Endothelial cell of umbilical vein (primary cell): Measurements from ENCODE around the gene CACNA1C. TPM values are rescaled to one million over a fixed set of nuclear protein-coding genes. Genes with fewer than 3 reads are reported as not detected.
A peak's percentile ranks its signal among the peaks of the same experiment; 100 is the strongest.

Experiments used
- BruUV-seq: library from RNA; stranded (reverse); fragments of 400-500 nt; replicated peaks from 2 replicates; lab custom pipeline; 2021; lab: Mats Ljungman, UMichigan
- CTCF ChIA-PET: fragments of 300-600, 350-600 bp; sonication (Branson Sonifier 250); formaldehyde crosslinking; loops from one replicate; lab custom pipeline; 2021; ENCODE audit warnings: antibody characterized with exemption, inconsistent platforms; lab: Charles Lee
- POLR2A ChIA-PET: fragments of 300-600, 350-600 bp; sonication (Branson Sonifier 250); formaldehyde crosslinking; loops from one replicate; lab custom pipeline; 2021; ENCODE audit warnings: antibody characterized with exemption, inconsistent platforms; lab: Charles Lee
- DNase-seq: peaks from one replicate; pipeline ENCODE4 v3.0.0-alpha.2; 2011; ENCODE audit warnings: low read depth, low spot score
- FAIRE-seq: peaks from 2 replicates; lab custom pipeline; 2011; peaks lifted over from hg19 to GRCh38; lab: Jason Lieb, UNC
- H2AFZ ChIP-seq: 2 replicates; pipeline ENCODE4 v1.6.0; 2012; ENCODE audit warnings: low read depth, low read length, control low read depth, inconsistent platforms
- H3K27ac ChIP-seq: 2 replicates; pipeline ENCODE4 v1.5.1; 2011; ENCODE audit warnings: low read depth, mild to moderate bottlenecking, control low read depth, low read length, moderate library complexity; ENCODE audit not compliant: insufficient read depth
- H3K27me3 ChIP-seq, 2 experiments: 2 replicates each; pipeline versions ENCODE4 v1.6.0 to v1.6.1; 2011; ENCODE audit warnings: low read length in 2 of 2, mixed read lengths in 1 of 2; ENCODE audit not compliant: control insufficient read depth in 2 of 2, insufficient read depth in 2 of 2
- H3K36me3 ChIP-seq, 2 experiments: 2 replicates in 1 of 2; 3 replicates in 1 of 2; pipeline ENCODE4 v1.5.1; 2011; ENCODE audit warnings: low read length in 2 of 2, mild to moderate bottlenecking in 1 of 2, moderate library complexity in 1 of 2; ENCODE audit not compliant: control insufficient read depth in 2 of 2, insufficient read depth in 2 of 2; ENCODE audit errors: extremely low read depth in 1 of 2
- H3K4me1 ChIP-seq: 3 replicates; pipeline ENCODE4 v1.5.1; 2011; ENCODE audit warnings: mild to moderate bottlenecking, low read length; ENCODE audit not compliant: control insufficient read depth, insufficient read depth; ENCODE audit errors: extremely low read depth
- H3K4me2 ChIP-seq: 2 replicates; pipeline ENCODE4 v1.6.1; 2011; ENCODE audit warnings: low read length, control low read depth, mixed read lengths; ENCODE audit not compliant: insufficient read depth
- H3K4me3 ChIP-seq, 3 experiments: fragments of 200-600 bp in 1 of 3; sonication (generic), shearing (Covaris generic) in 1 of 3; replicated peaks in 1 of 3; 2 replicates each; pipeline ENCODE4 v1.5.1; 2011 to 2016; ENCODE audit warnings: control low read depth in 3 of 3, low read length in 3 of 3, mild to moderate bottlenecking in 2 of 3, inconsistent platforms in 1 of 3, low read depth in 1 of 3, moderate library complexity in 1 of 3; ENCODE audit not compliant: insufficient read depth in 1 of 3
- H3K79me2 ChIP-seq: 2 replicates; pipeline ENCODE4 v1.6.0; 2012; ENCODE audit warnings: low read length, inconsistent platforms; ENCODE audit not compliant: control insufficient read depth, insufficient read depth
- H3K9ac ChIP-seq: replicated peaks from 2 replicates; pipeline ENCODE3; 2011; ENCODE audit warnings: low read length, control low read depth; ENCODE audit not compliant: insufficient read depth; ENCODE audit errors: extremely low read depth
- H3K9me1 ChIP-seq: replicated peaks from 3 replicates; pipeline ENCODE4 v1.6.0; 2011; ENCODE audit warnings: mild to moderate bottlenecking, low read length; ENCODE audit not compliant: control insufficient read depth, insufficient read depth; ENCODE audit errors: extremely low read depth
- H3K9me3 ChIP-seq: replicated peaks from 2 replicates; pipeline ENCODE4 v1.5.1; 2012; ENCODE audit warnings: low read length, inconsistent platforms; ENCODE audit not compliant: control insufficient read depth, insufficient read depth
- H4K20me1 ChIP-seq: replicated peaks from 2 replicates; pipeline ENCODE3; 2011; ENCODE audit warnings: mild to moderate bottlenecking, low read length; ENCODE audit not compliant: control insufficient read depth, insufficient read depth; ENCODE audit errors: extremely low read depth
- CTCF ChIP-seq, 2 donors: IDR thresholded peaks; 1 replicate in 1 of 2; 2 replicates in 1 of 2; pipeline ENCODE4 v1.5.1; 2011; ENCODE audit warnings: low read length in 2 of 2, mild to moderate bottlenecking in 2 of 2, moderate library complexity in 2 of 2, control low read depth in 1 of 2, inconsistent platforms in 1 of 2, low read depth in 1 of 2; ENCODE audit not compliant: insufficient read depth in 1 of 2; ENCODE audit errors: extremely low read depth in 1 of 2
- EZH2 ChIP-seq: IDR thresholded peaks from 2 replicates; pipeline ENCODE4 v1.6.1; 2012; ENCODE audit warnings: borderline replicate concordance, low read depth, mild to moderate bottlenecking, moderate library complexity, low read length, inconsistent platforms; ENCODE audit not compliant: severe bottlenecking
- FOS ChIP-seq: IDR thresholded peaks from 2 replicates; pipeline ENCODE4 v1.6.1; 2011; ENCODE audit warnings: mild to moderate bottlenecking, low read length, moderate library complexity, borderline replicate concordance; ENCODE audit not compliant: insufficient read depth
- GATA2 ChIP-seq: IDR thresholded peaks from 2 replicates; pipeline ENCODE4 v1.7.0; 2011; ENCODE audit warnings: low read depth, mild to moderate bottlenecking, moderate library complexity, mixed read lengths, low read length; ENCODE audit not compliant: insufficient read length, insufficient read depth
- JUN ChIP-seq: IDR thresholded peaks from 2 replicates; pipeline ENCODE4 v1.6.1; 2011; ENCODE audit warnings: borderline replicate concordance, low read depth; ENCODE audit not compliant: insufficient read length, insufficient read depth
- MAX ChIP-seq: IDR thresholded peaks from 2 replicates; pipeline ENCODE4 v1.6.1; 2011; ENCODE audit not compliant: insufficient read depth, insufficient read length
- MYC ChIP-seq: IDR thresholded peaks from one replicate; pipeline ENCODE4 v1.6.1; 2011; ENCODE audit warnings: mild to moderate bottlenecking, low read depth, low read length
- POLR2A ChIP-seq: IDR thresholded peaks from 2 replicates; pipeline ENCODE4 v1.6.1; 2012; ENCODE audit warnings: low read depth, mild to moderate bottlenecking, control low read depth, low read length
- POLR2AphosphoS5 ChIP-seq: IDR thresholded peaks from 2 replicates; pipeline ENCODE4 v1.6.1; 2012; ENCODE audit warnings: low read depth, mild to moderate bottlenecking, control low read depth, low read length, moderate library complexity; ENCODE audit not compliant: insufficient read depth
- dilution Hi-C: fragments of 300-500 bp; cut with MboI; formaldehyde crosslinking; loops from one replicate; pipeline ENCODE4 v1.15.0; 2019; ENCODE audit warnings: low sequenced_read_pairs; ENCODE audit not compliant: extremely low pct_ligation_motif_present
- intact Hi-C: fragments of 100-400 bp; cut with micrococcal nuclease; formaldehyde crosslinking; loops from one replicate; pipeline ENCODE4 v1.10.0; 2022
- polyA plus RNA-seq, 4 experiments: library from polyadenylated mRNA; depleted of rRNA in 3 of 4; stranded (reverse) in 3 of 4; unstranded in 1 of 4; fragments of >200 nt; gene quantifications; 2 replicates each; pipeline versions ENCODE4 v1.2.1 to v1.2.3, GENCODE V29; 2011 to 2012; ENCODE audit warnings: missing spikeins in 1 of 4
- total RNA-seq: library from RNA; stranded (reverse); gene quantifications from 2 replicates; pipeline ENCODE4 v1.2.3, GENCODE V29; 2021

CACNA1C gene
- total and polyA plus RNA-seq, 2 donors (not counting 3 experiments of a cell fraction or from before 2014, with no cell fraction given): not detected

- POLR2A ChIA-PET: no interaction called here
- peak overlapping the region; percentile 92 for H3K4me2 ChIP-seq
These were observed 49.1 kb upstream of the CACNA1C start for GRCh38 chr12:2003676-2004112.

More at GRCh38 chr12:2003676-2004112, 49.1 kb upstream of the CACNA1C start:
- peaks cover 2% of the 10 kb centered on the region for H4K20me1 ChIP-seq
- H3K9ac ChIP-seq: peak overlapping the region; percentile 74
- no peak for DNase-seq
- H3K27ac ChIP-seq: peak overlapping the region; percentile 35
- no peaks in the 10 kb centered on the region for H3K9me1 ChIP-seq
- H3K36me3 ChIP-seq: no peaks in the 10 kb centered on the region
- peaks cover 15% of the 10 kb centered on the region for H3K4me1 ChIP-seq
- dilution Hi-C loops: no loop called here
- no peak for TF ChIP-seq GATA2
- TF ChIP-seq MYC: no peak
- no peak for TF ChIP-seq JUN
- no peak for TF ChIP-seq EZH2
- TF ChIP-seq POLR2A: no peak
- TF ChIP-seq MAX: no peak
- TF ChIP-seq FOS: no peak
- TF ChIP-seq POLR2AphosphoS5: no peak
- TF ChIP-seq CTCF (IDR thresholded peaks at IDR 0.05; ENCODE audit: extremely low read depth in 1 of 2, insufficient read depth in 1 of 2, low read depth in 1 of 2, low read length in 2 of 2): no peak
- peak overlapping the region; percentile 31 to 87 (median 82) for H3K4me3 ChIP-seq
- H3K9me3 ChIP-seq: no peaks in the 10 kb centered on the region
- H3K27me3 ChIP-seq: peaks cover 0 to 4% of the 10 kb centered on the region in 2 experiments
- BruUV-seq: no TSS peak
- H2AFZ ChIP-seq: peak overlapping the region; percentile 84
- no peak for FAIRE-seq
- intact Hi-C loops: loop anchor here (1.0 kb wide), 2 partner anchors 32 to 207 kb away; no protein-coding TSS in a partner anchor
- H3K79me2 ChIP-seq: peaks cover 18% of the 10 kb centered on the region
- CTCF ChIA-PET: interaction anchor here (0.9 to 1.9 kb wide), 6 partner anchors 10 to 213 kb away, joined by 3 to 8 read pairs (median 4); no protein-coding TSS in a partner anchor
